Glomerular visceral epithelial cell (primary cell): Measurements from ENCODE around the gene STEAP2.
"Not testable (repeated sequence)": the region's sequence is repeated elsewhere in the genome, so short reads cannot be mapped to it uniquely, and the experiment has no call there.

Experiments
- DNase-seq: peaks from one replicate; pipeline ENCODE4 v3.0.0-alpha.2; 2016; ENCODE audit errors: extremely low spot score

The STEAP2 gene

GRCh38 chr7:90233569-90233968 lies 22.0 kb downstream of the STEAP2 start:
- no peak for DNase-seq

DNA sequence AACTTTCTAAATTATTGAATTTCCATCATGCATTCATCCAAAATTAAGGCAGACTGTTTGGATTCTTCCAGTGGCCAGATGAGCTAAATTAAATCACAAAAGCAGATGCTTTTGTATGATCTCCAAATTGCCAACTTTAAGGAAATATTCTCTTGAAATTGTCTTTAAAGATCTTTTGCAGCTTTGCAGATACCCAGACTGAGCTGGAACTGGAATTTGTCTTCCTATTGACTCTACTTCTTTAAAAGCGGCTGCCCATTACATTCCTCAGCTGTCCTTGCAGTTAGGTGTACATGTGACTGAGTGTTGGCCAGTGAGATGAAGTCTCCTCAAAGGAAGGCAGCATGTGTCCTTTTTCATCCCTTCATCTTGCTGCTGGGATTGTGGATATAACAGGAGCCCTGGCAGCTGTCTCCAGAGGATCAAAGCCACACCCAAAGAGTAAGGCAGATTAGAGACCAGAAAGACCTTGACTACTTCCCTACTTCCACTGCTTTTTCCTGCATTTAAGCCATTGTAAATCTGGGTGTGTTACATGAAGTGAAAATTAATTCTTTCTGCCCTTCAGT lies 25.3 kb downstream of the STEAP2 start:
- DNase-seq, result no peak

- DNase-seq, result no peak
Observed at GRCh38 chr7:90238022-90238421, 26.5 kb downstream of the STEAP2 start.

GRCh38 chr7:90238583-90238982 lies 27.0 kb downstream of the STEAP2 start:
- DNase-seq, result no peak

- no peak for DNase-seq
Observed at GRCh38 chr7:90239050-90239449, 27.5 kb downstream of the STEAP2 start.

DNA sequence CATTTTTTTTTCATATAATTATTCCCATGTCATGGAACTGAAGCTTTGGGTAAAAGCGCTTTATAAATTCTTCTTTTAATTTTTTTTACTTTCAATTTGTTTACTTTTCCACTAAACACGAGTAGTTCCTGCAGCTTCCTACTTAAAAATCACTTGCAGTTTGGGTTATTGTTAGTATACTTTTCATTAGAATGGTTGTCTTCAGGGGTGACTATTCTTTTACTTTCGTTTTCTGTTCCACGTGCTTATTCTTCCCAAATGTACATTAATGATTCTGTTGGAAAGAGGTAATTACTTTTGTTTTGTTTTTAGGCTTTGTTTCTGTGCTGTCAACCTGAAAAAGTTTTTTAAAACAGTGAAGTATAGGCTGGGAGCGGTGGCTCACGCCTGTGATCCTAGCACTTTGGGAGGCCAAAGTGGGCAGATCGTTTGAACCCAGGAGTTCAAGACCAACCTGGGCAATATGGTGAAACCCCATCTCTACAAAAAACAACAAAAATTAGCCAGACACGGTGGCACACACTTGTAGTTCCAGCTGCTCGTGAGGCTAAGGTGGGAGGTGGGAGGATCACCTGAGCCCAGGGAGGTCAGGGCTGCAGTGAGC lies 28.2 kb downstream of the STEAP2 start:
- no peak for DNase-seq

- no peak for DNase-seq
Observed at GRCh38 chr7:90242369-90243168, 31.0 kb downstream of the STEAP2 start.

GRCh38 chr7:90243556-90243955 lies 32.0 kb downstream of the STEAP2 start:
- DNase-seq, result no peak

DNA sequence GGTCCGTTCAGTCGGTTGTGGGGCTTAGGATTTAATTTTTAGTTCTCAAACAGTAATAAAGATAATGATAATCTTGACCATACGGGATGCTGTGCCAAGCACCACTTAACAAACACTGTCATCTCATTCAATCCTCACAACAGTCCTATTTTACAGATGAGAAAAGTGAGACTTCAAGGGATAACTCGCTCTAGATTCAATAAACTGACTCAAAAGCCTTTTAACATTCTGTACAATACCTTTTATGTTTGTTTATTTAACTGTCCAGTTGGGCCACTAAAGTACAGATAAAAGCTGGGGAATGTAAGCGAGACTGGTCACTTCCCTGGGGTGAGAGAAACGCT lies 33.0 kb downstream of the STEAP2 start:
- no peak for DNase-seq

GRCh38 chr7:90244909-90245851 lies 33.6 kb downstream of the STEAP2 start, which contains the start of gene CFAP69:
CFAP69 (plus strand) TSS chr7:90245174; CDS start chr7:90245425, 251 bp downstream.
- DNase-seq, result peak; percentile 80

GRCh38 chr7:90246171-90246570 lies 34.6 kb downstream of the STEAP2 start:
- peak; percentile 5 for DNase-seq

GRCh38 chr7:90248706-90249105 lies 37.2 kb downstream of the STEAP2 start:
- DNase-seq, result no peak

DNA sequence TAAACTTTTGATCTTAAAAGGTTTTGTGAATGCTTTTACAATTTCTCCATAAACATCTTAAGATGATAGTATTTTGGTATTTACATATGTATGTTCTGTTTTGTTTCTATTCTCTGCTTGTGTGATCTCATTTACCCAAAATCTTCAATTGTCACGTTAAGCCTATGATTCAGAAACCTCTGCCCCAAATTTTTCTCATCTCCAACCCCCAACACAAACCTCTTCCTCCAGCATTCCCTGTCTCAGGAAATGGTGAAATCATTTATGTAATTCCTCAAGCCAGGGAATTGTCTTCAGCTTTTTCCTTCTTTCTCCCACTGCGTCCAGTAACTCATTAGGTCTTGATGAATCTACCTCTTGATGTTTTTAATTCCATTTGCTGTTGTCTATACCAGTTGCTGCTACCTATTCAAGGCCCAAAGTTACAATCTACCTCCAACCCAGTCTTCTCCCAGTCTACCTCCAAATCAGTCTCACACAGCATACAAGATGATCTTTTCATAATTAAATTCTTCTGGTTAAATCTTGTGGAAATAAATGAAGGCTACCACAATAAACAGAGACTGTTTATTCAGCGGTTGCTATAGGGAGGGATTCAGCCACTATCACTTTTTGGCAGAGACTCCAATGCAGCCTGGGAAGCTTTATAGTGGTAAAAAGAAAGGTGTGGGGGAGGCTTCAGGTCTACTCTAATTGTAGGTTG lies 39.2 kb downstream of the STEAP2 start:
- DNase-seq, result peak; percentile 29

- DNase-seq, result no peak
Observed at GRCh38 chr7:90251304-90251635, 39.7 kb downstream of the STEAP2 start.

DNA sequence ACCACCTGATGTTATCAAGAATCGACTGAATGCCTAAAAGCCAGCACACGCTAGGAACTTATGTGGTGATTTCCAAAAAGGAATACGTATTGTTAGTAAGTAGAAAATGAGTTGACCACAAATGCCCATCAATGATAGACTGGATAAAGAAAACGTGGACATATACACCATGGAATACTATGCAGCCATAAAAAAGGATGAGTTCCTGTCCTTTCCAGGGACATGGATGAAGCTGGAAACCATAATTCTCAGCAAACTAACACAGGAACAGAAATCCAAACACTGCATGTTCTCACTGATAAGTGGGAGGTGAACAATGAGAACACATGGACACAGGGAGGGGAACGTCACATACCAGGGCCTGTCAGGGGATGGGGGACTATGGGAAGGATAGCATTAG lies 44.5 kb downstream of the STEAP2 start:
- not testable (repeated sequence) for DNase-seq

DNA sequence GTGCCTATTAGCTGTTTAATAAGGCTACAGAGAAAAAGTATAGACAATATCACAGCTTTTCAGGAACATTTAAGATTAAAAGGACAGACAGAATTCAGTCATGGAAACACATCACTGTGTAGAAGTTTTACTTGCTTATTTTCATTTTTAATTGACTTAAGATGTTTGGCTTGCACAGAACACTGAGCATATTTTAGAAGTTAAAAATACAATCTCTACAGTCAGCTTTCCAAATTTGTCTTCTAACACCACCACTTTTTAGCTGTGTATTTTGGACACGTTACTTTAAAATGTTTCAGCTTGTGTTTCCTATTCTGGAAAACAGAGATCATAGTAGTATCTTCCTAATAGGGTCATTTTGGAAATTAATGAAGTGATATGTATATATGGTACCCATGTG lies 45.2 kb downstream of the STEAP2 start:
- DNase-seq, result no peak

DNA sequence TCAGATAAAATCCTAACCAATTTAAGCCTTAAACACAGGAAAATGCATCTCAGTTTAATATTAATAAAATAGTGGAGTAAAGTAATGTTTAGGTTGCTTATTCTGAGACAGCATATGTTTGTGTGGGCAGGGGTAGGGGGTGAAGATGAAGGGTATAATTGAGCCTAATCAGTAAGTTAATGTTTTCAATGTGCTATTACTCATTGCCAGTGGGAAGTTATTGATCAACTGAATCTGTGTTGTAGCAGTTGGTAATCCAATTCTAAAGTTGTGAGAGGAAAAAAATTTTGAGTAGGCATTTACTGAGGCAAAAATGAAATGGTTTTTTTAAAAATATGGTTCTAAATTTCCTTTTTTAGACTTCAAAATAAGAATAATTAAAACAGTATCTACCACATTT lies 49.9 kb downstream of the STEAP2 start:
- DNase-seq, result no peak

DNA sequence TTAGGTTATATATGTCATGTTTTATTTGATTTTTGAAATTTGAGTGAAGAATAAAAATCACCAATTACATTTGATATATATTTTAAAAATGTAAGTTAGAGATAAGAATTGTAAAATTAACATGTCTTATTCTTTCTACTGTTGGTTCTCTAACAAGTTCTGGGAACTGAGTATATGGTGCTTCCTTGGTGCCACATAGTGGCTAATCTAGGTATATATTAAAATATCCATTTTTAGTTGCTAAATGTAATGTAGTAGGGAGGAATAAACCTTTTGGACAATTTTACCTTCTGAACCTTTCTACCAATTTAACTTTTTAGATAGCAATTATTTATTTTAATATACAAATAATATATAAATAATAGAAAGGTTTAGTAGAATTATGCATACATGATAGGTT lies 50.9 kb downstream of the STEAP2 start:
- DNase-seq, result peak; percentile 38

DNA sequence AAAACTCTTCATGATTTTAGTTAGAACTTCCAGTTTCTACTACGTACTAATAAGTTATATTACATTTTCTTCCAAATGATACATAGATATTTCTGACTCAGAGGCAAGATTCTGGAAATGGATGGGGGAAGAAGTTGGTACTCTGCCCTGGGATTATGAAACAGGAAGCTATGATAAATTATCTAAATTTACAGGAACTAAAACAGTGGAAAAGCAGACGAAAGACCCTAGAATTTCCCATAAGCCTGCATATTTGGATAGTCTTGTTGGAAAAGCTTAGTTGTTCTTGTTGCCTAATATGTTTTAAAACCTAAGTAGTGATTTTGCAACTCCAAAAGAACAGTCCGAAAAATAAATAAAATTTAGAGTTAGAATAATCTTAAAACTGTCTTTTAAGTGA lies 55.3 kb downstream of the STEAP2 start:
- no peak for DNase-seq

- DNase-seq, result no peak
Observed at GRCh38 chr7:90267263-90267858, 55.8 kb downstream of the STEAP2 start.

- DNase-seq, result no peak
Observed at GRCh38 chr7:90269163-90269562, 57.6 kb downstream of the STEAP2 start.
